Activated CD8-positive, alpha-beta T cell treated with anti-CD3 and anti-CD28 coated beads for 36 hours (primary cell): Measurements from ENCODE around the gene DAGLB. TPM values are rescaled to one million over a fixed set of nuclear protein-coding genes. Genes with fewer than 3 reads are reported as not detected.

ENCODE experiments used
- ATAC-seq: fragments of 200-7000 bp; cut with Tn5 transposase; one replicate; pipeline ENCODE4 v1.10.0; 2021; ENCODE audit warnings: mild to moderate bottlenecking, moderate library complexity
- CTCF ChIA-PET: fragments of 350-600 bp; sonication (Branson Sonifier 250); formaldehyde crosslinking; loops from one replicate; lab custom pipeline; 2021; ENCODE audit warnings: antibody characterized with exemption; lab: Charles Lee
- POLR2A ChIA-PET: fragments of 350-600 bp; sonication (Branson Sonifier 250); formaldehyde crosslinking; loops from one replicate; lab custom pipeline; 2021; ENCODE audit warnings: antibody characterized with exemption; lab: Charles Lee
- DNase-seq: peaks from one replicate; pipeline ENCODE4 v3.0.0-alpha.2; 2020
- H3K27ac Mint-ChIP-seq: one replicate; pipeline ENCODE4 v1.8.0; 2021; ENCODE audit warnings: mild to moderate bottlenecking, mixed read lengths
- H3K27me3 Mint-ChIP-seq: one replicate; pipeline ENCODE4 v1.8.0; 2021; ENCODE audit warnings: mixed read lengths
- H3K36me3 Mint-ChIP-seq: one replicate; pipeline ENCODE4 v1.8.0; 2021; ENCODE audit warnings: low read depth, mixed read lengths
- H3K4me1 Mint-ChIP-seq: one replicate; pipeline ENCODE4 v1.8.0; 2021; ENCODE audit warnings: low read depth, mixed read lengths
- H3K4me3 Mint-ChIP-seq: one replicate; pipeline ENCODE4 v1.8.0; 2021; ENCODE audit warnings: mild to moderate bottlenecking, moderate library complexity, mixed read lengths
- H3K9me3 Mint-ChIP-seq: one replicate; pipeline ENCODE4 v1.8.0; 2021; ENCODE audit warnings: mixed read lengths
- CTCF ChIP-seq: fragments of 200-600 bp; IDR thresholded peaks from one replicate; pipeline ENCODE4 v1.8.0; 2022; ENCODE audit warnings: antibody characterized with exemption, mild to moderate bottlenecking
- intact Hi-C: fragments of 100-400 bp; cut with micrococcal nuclease; formaldehyde crosslinking; loops from one replicate; pipeline ENCODE4 v1.10.0; 2022
- total RNA-seq, 2 experiments: library from RNA; stranded (reverse); gene quantifications; one replicate each; pipeline ENCODE4 v1.2.3, GENCODE V29; 2021

The DAGLB gene
- total RNA-seq, 2 experiments from 2014 or later, result 17.7 to 20.2 TPM

GRCh38 chr7:6437251-6437650 is 10.5 kb downstream of the DAGLB start:
- ChIA-PET CTCF (interaction anchor here (0.7 to 2.0 kb wide), 6 partner anchors 10 to 580 kb away, joined by 3 to 18 read pairs (median 4); partner anchors contain the start of gene DAGLB), POLR2A (interaction anchor here (0.6 to 3.1 kb wide), 2 partner anchors 9 to 320 kb away, joined by 3 to 27 read pairs; partner anchors contain the start of gene DAGLB)
- no peak for TF ChIP-seq CTCF
- H3K4me3 Mint-ChIP-seq, result no peak overlapping the region
- intact Hi-C loops, result loop anchor here (5.0 kb wide), 1 partner anchor 50 kb away; no protein-coding TSS in a partner anchor
- peaks cover 31% of the 10 kb centered on the region for H3K36me3 Mint-ChIP-seq
- H3K27me3 Mint-ChIP-seq, result no peaks in the 10 kb centered on the region
- peak; percentile 34 for ATAC-seq
- H3K4me1 Mint-ChIP-seq, result peaks cover 48% of the 10 kb centered on the region
- H3K27ac Mint-ChIP-seq, result peak overlapping the region; percentile 46
- DNase-seq, result peak; percentile 50
- no peaks in the 10 kb centered on the region for H3K9me3 Mint-ChIP-seq

- POLR2A ChIA-PET, result interaction anchor here (3.1 kb wide), 1 partner anchor 10 kb away, joined by 27 read pairs; the partner anchor contains the start of gene DAGLB
- peak; percentile 80 for DNase-seq
- CTCF ChIA-PET, result interaction anchor here (1.1 to 2.0 kb wide), 4 partner anchors 11 to 87 kb away, joined by 3 to 18 read pairs (median 4); partner anchors contain the start of gene DAGLB
- intact Hi-C loops, result loop anchor here (5.0 kb wide), 1 partner anchor 49 kb away; no protein-coding TSS in a partner anchor
- Mint-ChIP-seq H3K27me3 (no peaks in the 10 kb centered on the region), H3K9me3 (no peaks in the 10 kb centered on the region), H3K27ac (peak overlapping the region; percentile 87), H3K36me3 (peaks cover 24% of the 10 kb centered on the region), H3K4me1 (peaks cover 42% of the 10 kb centered on the region), H3K4me3 (peak overlapping the region; percentile 61)
- TF ChIP-seq CTCF, result no peak
- ATAC-seq, result peak; percentile 67
These were observed 11.4 kb downstream of the DAGLB start for GRCh38 chr7:6436385-6436685.

GRCh38 chr7:6435486-6436384 is 12.0 kb downstream of the DAGLB start:
- intact Hi-C loops, result loop anchor here (5.0 kb wide), 1 partner anchor 48 kb away; no protein-coding TSS in a partner anchor
- H3K4me1 Mint-ChIP-seq, result peaks cover 42% of the 10 kb centered on the region
- peak overlapping the region; percentile 87 for H3K27ac Mint-ChIP-seq
- H3K27me3 Mint-ChIP-seq, result no peaks in the 10 kb centered on the region
- DNase-seq, result peak; percentile 89
- ChIA-PET POLR2A (interaction anchor here (3.1 kb wide), 1 partner anchor 11 kb away, joined by 27 read pairs; the partner anchor contains the start of gene DAGLB), CTCF (interaction anchor here (1.3 to 2.0 kb wide), 3 partner anchors 11 to 39 kb away, joined by 4 to 18 read pairs (median 4); partner anchors contain the start of gene DAGLB)
- peak; percentile 93 for TF ChIP-seq CTCF
- H3K36me3 Mint-ChIP-seq, result peaks cover 21% of the 10 kb centered on the region
- ATAC-seq, result peak; percentile 89
- H3K9me3 Mint-ChIP-seq, result no peaks in the 10 kb centered on the region
- H3K4me3 Mint-ChIP-seq, result peak overlapping the region; percentile 61

- H3K36me3 Mint-ChIP-seq, result peaks cover 17% of the 10 kb centered on the region
These were observed 13.8 kb downstream of the DAGLB start for GRCh38 chr7:6433784-6434615.

More at GRCh38 chr7:6433784-6434615, 13.8 kb downstream of the DAGLB start:
- H3K4me3 Mint-ChIP-seq, result no peak overlapping the region
- no peaks in the 10 kb centered on the region for H3K27me3 Mint-ChIP-seq
- ATAC-seq, result no peak
- ChIA-PET POLR2A (interaction anchor here (1.0 to 1.2 kb wide), 2 partner anchors 40 to 57 kb away, joined by 3 read pairs; no protein-coding TSS in a partner anchor), CTCF (interaction anchor here (1.1 to 2.0 kb wide), 3 partner anchors 9 to 110 kb away, joined by 3 to 6 read pairs (median 4); partner anchors contain the start of gene DAGLB)
- no peak for TF ChIP-seq CTCF
- no peak for DNase-seq
- H3K9me3 Mint-ChIP-seq, result no peaks in the 10 kb centered on the region
- H3K4me1 Mint-ChIP-seq, result peaks cover 32% of the 10 kb centered on the region
- intact Hi-C loops, result no loop called here
- H3K27ac Mint-ChIP-seq, result no peak overlapping the region
